K562 (cell line): ENCODE measurements around the gene SPTAN1. TPM values are rescaled to one million over a fixed set of nuclear protein-coding genes. Genes with fewer than 3 reads are reported as not detected.
A peak's percentile ranks its signal among the peaks of the same experiment; 100 is the strongest.

Experiments used
- C11orf30 ChIP-seq: fragments of 450-650 bp; IDR thresholded peaks from 2 replicates; pipeline ENCODE4 v1.6.1; 2016; ENCODE audit warnings: low read depth, mild to moderate bottlenecking
- CUX1 ChIP-seq: fragments of 200-800 bp; sonication (Bioruptor generic); IDR thresholded peaks from 2 replicates; pipeline ENCODE4 v1.6.1; 2016; ENCODE audit warnings: missing genetic modification characterization, missing compliant biosample characterization
- ETV5 ChIP-seq: sonication (generic); formaldehyde crosslinking; IDR thresholded peaks from 2 replicates; pipeline ENCODE4 v1.4.0; 2020; ENCODE audit warnings: low read depth, mild to moderate bottlenecking, missing genetic modification reagents
- HOXB6 ChIP-seq: fragments of 250-450 bp; sonication (Bioruptor Pico); IDR thresholded peaks from 2 replicates; pipeline ENCODE4 v1.5.1; 2022; ENCODE audit warnings: mild to moderate bottlenecking, borderline replicate concordance
- L3MBTL2 ChIP-seq: fragments of 450-650 bp; IDR thresholded peaks from 2 replicates; pipeline ENCODE4 v1.6.1; 2016; ENCODE audit warnings: mild to moderate bottlenecking, moderate library complexity
- NFE2 ChIP-seq: IDR thresholded peaks from 2 replicates; pipeline ENCODE4 v1.6.1; 2014; ENCODE audit warnings: antibody characterized with exemption, low read depth
- NFIX ChIP-seq: fragments of 250-450 bp; sonication (Bioruptor Pico); IDR thresholded peaks from 2 replicates; pipeline ENCODE4 v1.4.0; 2020; ENCODE audit warnings: low read depth, mild to moderate bottlenecking, moderate library complexity
- POLR2B ChIP-seq: fragments of 450-650 bp; IDR thresholded peaks from 2 replicates; pipeline ENCODE4 v1.6.1; 2018; ENCODE audit warnings: low read depth; ENCODE audit not compliant: partially characterized antibody
- POLR2H ChIP-seq: IDR thresholded peaks from 2 replicates; pipeline ENCODE4 v1.6.1; 2016; ENCODE audit warnings: missing genetic modification characterization, low read depth, mild to moderate bottlenecking, control low read depth, missing compliant biosample characterization, moderate library complexity
- SMAD1 ChIP-seq: fragments of 150-350 bp; IDR thresholded peaks from 2 replicates; pipeline ENCODE4 v1.6.1; 2014; ENCODE audit warnings: low read length, low read depth; ENCODE audit not compliant: partially characterized antibody
- TEAD4 ChIP-seq, 2 experiments: sonication (generic) in 1 of 2; formaldehyde crosslinking in 1 of 2; IDR thresholded peaks; 2 replicates each; pipeline versions ENCODE4 v1.6.1 to v1.8.0; 2012 to 2022; ENCODE audit warnings: borderline replicate concordance in 1 of 2, inconsistent platforms in 1 of 2, low read length in 1 of 2, mild to moderate bottlenecking in 1 of 2, missing genetic modification reagents in 1 of 2
- XRCC3 ChIP-seq: fragments of 450-650 bp; IDR thresholded peaks from 2 replicates; pipeline ENCODE4 v1.6.1; 2017; ENCODE audit warnings: mild to moderate bottlenecking, moderate library complexity
- ZBTB49 ChIP-seq: sonication (generic); formaldehyde crosslinking; IDR thresholded peaks from 2 replicates; pipeline ENCODE4 v1.8.0; 2022; ENCODE audit warnings: missing genetic modification reagents, mild to moderate bottlenecking, borderline replicate concordance
- ZNF140 ChIP-seq: fragments of 250-450 bp; sonication (Bioruptor Pico); IDR thresholded peaks from 2 replicates; pipeline ENCODE4 v1.8.0; 2021; ENCODE audit warnings: moderate library complexity, mild to moderate bottlenecking, inconsistent platforms
- ZNF23 ChIP-seq: fragments of 250-450 bp; sonication (Bioruptor Pico); IDR thresholded peaks from 2 replicates; pipeline ENCODE4 v1.4.0; 2020; ENCODE audit warnings: mild to moderate bottlenecking
- ZNF280A ChIP-seq: fragments of 450-650 bp; IDR thresholded peaks from 2 replicates; pipeline ENCODE4 v1.6.1; 2018; ENCODE audit warnings: mild to moderate bottlenecking, low read depth; ENCODE audit not compliant: partially characterized antibody
- ZNF551 ChIP-seq: fragments of 250-450 bp; sonication (Bioruptor Pico); IDR thresholded peaks from 2 replicates; pipeline ENCODE4 v1.5.0; 2021; ENCODE audit warnings: mild to moderate bottlenecking, moderate library complexity
- polyA plus RNA-seq, 8 experiments: library from polyadenylated mRNA; depleted of rRNA in 4 of 8; stranded (reverse) in 5 of 8; unstranded in 3 of 8; fragments of >200 nt; fragmentation: Nextera tagmentation in 2 of 8; fragmentation: Illumina TruSeq in 1 of 8; extraction: Ambion mirVana in 2 of 8; extraction: Trizol in 1 of 8; gene quantifications; 2 replicates each; pipeline versions ENCODE4 v1.2.1 to v1.2.3, GENCODE V29; 2011 to 2014; ENCODE audit warnings: inconsistent platforms in 1 of 8, missing spikeins in 1 of 8
- total RNA-seq, 7 experiments: library from RNA; depleted of rRNA in 6 of 7; stranded (reverse); fragments of >200 nt in 6 of 7; fragmentation: Illumina TruSeq in 2 of 7; extraction: Trizol in 2 of 7; gene quantifications; 2 replicates each; pipeline versions ENCODE4 v1.2.1 to v1.2.3, GENCODE V29; 2011 to 2021; ENCODE audit warnings: low replicate concordance in 1 of 7

SPTAN1 gene
- total and polyA plus RNA-seq, 9 of the 15 experiments (the other 6 are each of a cell fraction or from before 2014, with no cell fraction given), result 1.5 to 13.5 (median 6.8) TPM

GRCh38 chr9:128656416-128657343, 104.3 kb downstream of the SPTAN1 start, which contains the start of gene DYNC2I2 (continued):
- TF ChIP-seq ETV5, result peak; percentile 87
- TF ChIP-seq L3MBTL2, result peak; percentile 98
- no peak for TF ChIP-seq ZNF280A
- TF ChIP-seq NFE2, result no peak
- TF ChIP-seq POLR2H (tag), result peak; percentile 90
- TF ChIP-seq CUX1 (CRISPR knock-in tag), result 0 out of 2 replicates have a peak, but pooled peaks have one; percentile 82
- TF ChIP-seq C11orf30, result no peak
- no peak for TF ChIP-seq ZBTB49 (CRISPR knock-in tag)
- no peak for TF ChIP-seq ZNF140
- no peak for TF ChIP-seq ZNF551 (CRISPR knock-in tag)
- peak; percentile 39 for TF ChIP-seq SMAD1
- TF ChIP-seq ZNF23 (CRISPR knock-in tag), result peak; percentile 74
- TF ChIP-seq HOXB6 (CRISPR knock-in tag), result peak; percentile 28; the same call in 1 of the 2 replicates
- TF ChIP-seq NFIX (CRISPR knock-in tag), result no peak
- TF ChIP-seq POLR2B, result peak; percentile 53
- peak; percentile 92 for TF ChIP-seq TEAD4 (IDR thresholded peaks at IDR 0.05; ENCODE audit: low read length)
- TF ChIP-seq TEAD4 (CRISPR knock-in tag; IDR thresholded peaks at IDR 0.05; ENCODE audit: borderline replicate concordance), result peak; percentile 94
- TF ChIP-seq XRCC3, result no peak
